DOHH2 (cell line): ENCODE results near the gene DAAM2.

ENCODE experiments used
- CTCF ChIP-seq: fragments of 200-600 bp; sonication (generic); IDR thresholded peaks from one replicate; pipeline ENCODE4 v1.5.1; 2014; ENCODE audit warnings: antibody characterized with exemption, mild to moderate bottlenecking, low read depth, low read length; ENCODE audit not compliant: poor library complexity, severe bottlenecking
- EZH2phosphoT487 ChIP-seq: fragments of 200-600 bp; sonication (generic); IDR thresholded peaks from 2 replicates; pipeline ENCODE4 v1.6.1; 2017; ENCODE audit warnings: borderline replicate concordance, mild to moderate bottlenecking, antibody characterized with exemption, low read length, moderate library complexity, mixed read lengths

GRCh38 chr6:39886871-39887270 lies 94.7 kb downstream of the DAAM2 start:
- TF ChIP-seq CTCF (no peak), EZH2phosphoT487 (no peak)
